SK-N-SH (cell line): ENCODE results near the gene TMEFF1. TPM values are rescaled to one million over a fixed set of nuclear protein-coding genes. Genes with fewer than 3 reads are reported as not detected.
A peak's percentile ranks its signal among the peaks of the same experiment; 100 is the strongest.

ENCODE experiments used
- CTCF ChIA-PET: fragments of 300-600, 350-600 bp; formaldehyde crosslinking; extraction: SDS; loops from one replicate; lab custom pipeline; 2021; lab: Yijun Ruan, JAX
- POLR2A ChIA-PET: fragments of 350-600 bp; sonication (Branson Sonifier 250); formaldehyde crosslinking; extraction: SDS; loops from one replicate; lab custom pipeline; 2020; ENCODE audit warnings: antibody characterized with exemption, inconsistent platforms; lab: Yijun Ruan, JAX
- DNase-seq: peaks from one replicate; pipeline ENCODE4 v3.0.0; 2012
- H2AFZ ChIP-seq: fragments of 200-600 bp; sonication (generic); 2 replicates; pipeline ENCODE4 v1.8.1; 2016; ENCODE audit warnings: antibody characterized with exemption, mild to moderate bottlenecking, low read depth
- H3F3A ChIP-seq: fragments of 200-600 bp; sonication (generic); replicated peaks from 2 replicates; pipeline ENCODE3; 2016; ENCODE audit warnings: antibody characterized with exemption, mild to moderate bottlenecking; ENCODE audit not compliant: insufficient read depth
- H3K27ac ChIP-seq, 2 experiments: fragments of 200-500 bp in 1 of 2; fragments of 200-600 bp in 1 of 2; sonication (Bioruptor generic) in 1 of 2; sonication (generic), shearing (Covaris generic) in 1 of 2; 2 replicates each; pipeline versions ENCODE4 v1.5.1 to v1.6.1; 2014 to 2016; ENCODE audit warnings: low read depth in 2 of 2, inconsistent platforms in 1 of 2, low read length in 1 of 2, mild to moderate bottlenecking in 1 of 2, mixed read lengths in 1 of 2
- H3K27me3 ChIP-seq: fragments of 200-600 bp; sonication (generic), shearing (Covaris generic); 2 replicates; pipeline ENCODE4 v1.6.1; 2016; ENCODE audit warnings: mixed run types; ENCODE audit not compliant: insufficient read depth
- H3K36me3 ChIP-seq, 2 experiments: fragments of 200-500 bp in 1 of 2; fragments of 200-600 bp in 1 of 2; sonication (Bioruptor generic) in 1 of 2; sonication (generic) in 1 of 2; replicated peaks in 1 of 2; 2 replicates each; pipeline versions ENCODE3 to v1.5.1; 2014 to 2016; ENCODE audit warnings: low read length in 1 of 2, mild to moderate bottlenecking in 1 of 2; ENCODE audit not compliant: insufficient read depth in 2 of 2, control insufficient read depth in 1 of 2
- H3K4me1 ChIP-seq, 2 experiments: fragments of 200-500 bp in 1 of 2; fragments of 200-600 bp in 1 of 2; sonication (Bioruptor generic) in 1 of 2; sonication (generic), shearing (Covaris generic) in 1 of 2; 2 replicates each; pipeline versions ENCODE4 v1.5.1 to v1.6.1; 2014 to 2016; ENCODE audit warnings: low read depth in 1 of 2, low read length in 1 of 2, mixed run types in 1 of 2; ENCODE audit not compliant: insufficient read depth in 2 of 2, control insufficient read depth in 1 of 2
- H3K4me2 ChIP-seq: fragments of 200-600 bp; sonication (generic), shearing (Covaris generic); 2 replicates; pipeline ENCODE4 v1.6.1; 2017; ENCODE audit warnings: mixed run types
- H3K4me3 ChIP-seq, 2 experiments: fragments of 200-500 bp in 1 of 2; fragments of 200-600 bp in 1 of 2; sonication (Bioruptor generic) in 1 of 2; sonication (generic), shearing (Covaris generic) in 1 of 2; 2 replicates each; pipeline versions ENCODE4 v1.5.1 to v1.8.1; 2014 to 2016; ENCODE audit warnings: low read depth in 2 of 2, inconsistent platforms in 1 of 2, low read length in 1 of 2, mild to moderate bottlenecking in 1 of 2, mixed read lengths in 1 of 2, moderate library complexity in 1 of 2
- H3K79me2 ChIP-seq: fragments of 200-600 bp; sonication (generic); 2 replicates; pipeline ENCODE4 v1.8.1; 2017; ENCODE audit warnings: mild to moderate bottlenecking; ENCODE audit not compliant: insufficient read depth
- H3K9ac ChIP-seq: fragments of 200-600 bp; sonication (generic); 2 replicates; pipeline ENCODE4 v1.6.1; 2017; ENCODE audit warnings: mixed run types
- H3K9me2 ChIP-seq: fragments of 200-600 bp; sonication (generic); 2 replicates; pipeline ENCODE4 v1.6.1; 2017; ENCODE audit warnings: mixed run types
- H3K9me3 ChIP-seq: fragments of 200-600 bp; sonication (generic); 2 replicates; pipeline ENCODE4 v1.6.1; 2017; ENCODE audit warnings: mixed run types, mild to moderate bottlenecking, moderate library complexity
- H4K20me1 ChIP-seq: fragments of 200-600 bp; sonication (generic); 2 replicates; pipeline ENCODE4 v1.6.1; 2017; ENCODE audit warnings: mild to moderate bottlenecking, mixed run types; ENCODE audit not compliant: insufficient read depth
- ELF1 ChIP-seq: IDR thresholded peaks from 2 replicates; pipeline ENCODE4 v1.4.0; 2012
- EP300 ChIP-seq, 2 experiments: IDR thresholded peaks; 2 replicates each; pipeline versions ENCODE4 v1.4.0 to v1.6.1; 2012; ENCODE audit warnings: borderline replicate concordance in 1 of 2, low read depth in 1 of 2, low read length in 1 of 2
- GABPA ChIP-seq: IDR thresholded peaks from 2 replicates; pipeline ENCODE4 v1.4.0; 2012; ENCODE audit warnings: low read depth, mild to moderate bottlenecking
- GATA2 ChIP-seq: sonication (generic); formaldehyde crosslinking; IDR thresholded peaks from 2 replicates; pipeline ENCODE4 v1.5.0; 2020; ENCODE audit warnings: mild to moderate bottlenecking, missing genetic modification reagents
- NRF1 ChIP-seq: IDR thresholded peaks from 2 replicates; pipeline ENCODE4 v1.6.1; 2012; ENCODE audit warnings: low read depth, mild to moderate bottlenecking, low read length
- RAD21 ChIP-seq: IDR thresholded peaks from 2 replicates; pipeline ENCODE4 v1.6.1; 2012; ENCODE audit warnings: mild to moderate bottlenecking, low read length
- RFX5 ChIP-seq: IDR thresholded peaks from 2 replicates; pipeline ENCODE4 v1.6.1; 2012; ENCODE audit warnings: mild to moderate bottlenecking, improper control_type of control experiment, low read length
- SIN3A ChIP-seq: IDR thresholded peaks from 2 replicates; pipeline ENCODE4 v1.6.1; 2012; ENCODE audit warnings: low read depth, mild to moderate bottlenecking, low read length, moderate library complexity, borderline replicate concordance
- SMC3 ChIP-seq: IDR thresholded peaks from 2 replicates; pipeline ENCODE4 v1.6.1; 2012; ENCODE audit warnings: low read depth, low read length, improper control_type of control experiment
- TAF1 ChIP-seq: IDR thresholded peaks from 2 replicates; pipeline ENCODE4 v1.6.1; 2012; ENCODE audit warnings: low read depth, mild to moderate bottlenecking, low read length, moderate library complexity, borderline replicate concordance
- TEAD4 ChIP-seq: IDR thresholded peaks from 2 replicates; pipeline ENCODE4 v1.4.0; 2012; ENCODE audit warnings: mild to moderate bottlenecking, borderline replicate concordance; ENCODE audit not compliant: insufficient read depth
- polyA plus RNA-seq, 3 experiments: library from polyadenylated mRNA; depleted of rRNA; stranded (reverse); fragments of >200 nt; gene quantifications; 2 replicates each; pipeline ENCODE4 v1.2.3, GENCODE V29; 2012
- TF ChIP-seq, protein P1 (sequence below): fragments of 150-350 bp; IDR thresholded peaks from 2 replicates; pipeline ENCODE4 v1.6.1; 2016; ENCODE audit warnings: mild to moderate bottlenecking, low read depth, low read length
- TF ChIP-seq, protein P2 (sequence below): IDR thresholded peaks from 2 replicates; pipeline ENCODE4 v1.4.0; 2012; ENCODE audit warnings: low read depth
- TF ChIP-seq, protein P3 (sequence below): IDR thresholded peaks from 2 replicates; pipeline ENCODE4 v1.4.0; 2012; ENCODE audit warnings: low read depth, borderline replicate concordance
- TF ChIP-seq, protein P4 (sequence below): fragments of 200-600 bp; sonication (generic); IDR thresholded peaks from 2 replicates; pipeline ENCODE4 v1.6.1; 2017; ENCODE audit warnings: antibody characterized with exemption, mild to moderate bottlenecking, moderate library complexity

TMEFF1 gene
- polyA plus RNA-seq, 1 of the 3 experiments (the other 2 are of a cell fraction), result 2.5 TPM

DNA sequence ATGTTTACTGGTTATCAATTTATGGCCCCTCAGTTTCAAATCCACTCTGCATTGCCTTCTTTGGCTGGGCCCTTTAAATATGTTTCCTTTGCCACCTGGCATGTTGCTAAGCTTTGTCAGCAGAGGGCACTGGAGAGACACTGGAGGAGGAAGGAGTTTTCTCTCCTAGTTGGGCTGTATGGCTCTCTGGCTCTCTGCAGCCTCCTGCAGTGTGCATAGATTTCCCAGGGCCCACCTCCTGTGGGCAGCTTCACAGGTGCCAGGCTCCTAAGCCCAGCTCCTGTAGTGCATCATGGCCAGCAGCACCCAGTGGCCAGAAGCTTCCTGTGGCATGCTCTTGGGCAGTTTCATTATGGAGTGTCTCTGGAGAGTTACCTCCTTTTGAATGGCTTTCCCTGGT is 128.3 kb downstream of the TMEFF1 start:
- Histone ChIP-seq H3K9me3 (no peaks in the 10 kb centered on the region), H3F3A (no peaks in the 10 kb centered on the region), H3K9ac (no peak overlapping the region), H3K27me3 (no peaks in the 10 kb centered on the region), H3K79me2 (no peaks in the 10 kb centered on the region), H2AFZ (no peak overlapping the region), H4K20me1 (no peaks in the 10 kb centered on the region), H3K27ac (no peak overlapping the region), H3K9me2 (no peaks in the 10 kb centered on the region), H3K4me3 (peak overlapping the region in 1 of 2 experiments; percentile 31; a peak in 1 of 4 replicates), H3K4me1 (peaks cover 0 to 9% of the 10 kb centered on the region in 2 experiments; a peak in 1 of 4 replicates), H3K36me3 (no peaks in the 10 kb centered on the region), H3K4me2 (no peak overlapping the region)
- DNase-seq, result peak; percentile 52
- CTCF ChIA-PET, result interaction anchor here (0.6 to 6.3 kb wide), 31 partner anchors 12 to 1417 kb away, joined by 3 to 80 read pairs (median 5); partner anchors contain the start of gene TEX10
- POLR2A ChIA-PET, result no interaction called here
- TF ChIP-seq SMC3 (peak; percentile 27; the same call in 1 of the 2 replicates), SIN3A (no peak), EP300 (IDR thresholded peaks at IDR 0.05; ENCODE audit: borderline replicate concordance in 1 of 2, low read depth in 1 of 2, low read length in 1 of 2) (no peak), TEAD4 (no peak), TAF1 (no peak), ELF1 (no peak), RFX5 (no peak), GABPA (no peak), RAD21 (peak; percentile 58), NRF1 (no peak), GATA2 (CRISPR knock-in tag) (no peak)
- TF ChIP-seq, protein P1, sequence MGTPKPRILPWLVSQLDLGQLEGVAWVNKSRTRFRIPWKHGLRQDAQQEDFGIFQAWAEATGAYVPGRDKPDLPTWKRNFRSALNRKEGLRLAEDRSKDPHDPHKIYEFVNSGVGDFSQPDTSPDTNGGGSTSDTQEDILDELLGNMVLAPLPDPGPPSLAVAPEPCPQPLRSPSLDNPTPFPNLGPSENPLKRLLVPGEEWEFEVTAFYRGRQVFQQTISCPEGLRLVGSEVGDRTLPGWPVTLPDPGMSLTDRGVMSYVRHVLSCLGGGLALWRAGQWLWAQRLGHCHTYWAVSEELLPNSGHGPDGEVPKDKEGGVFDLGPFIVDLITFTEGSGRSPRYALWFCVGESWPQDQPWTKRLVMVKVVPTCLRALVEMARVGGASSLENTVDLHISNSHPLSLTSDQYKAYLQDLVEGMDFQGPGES, result no peak
- TF ChIP-seq, protein P2, sequence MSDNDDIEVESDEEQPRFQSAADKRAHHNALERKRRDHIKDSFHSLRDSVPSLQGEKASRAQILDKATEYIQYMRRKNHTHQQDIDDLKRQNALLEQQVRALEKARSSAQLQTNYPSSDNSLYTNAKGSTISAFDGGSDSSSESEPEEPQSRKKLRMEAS, result no peak
- TF ChIP-seq, protein P3, sequence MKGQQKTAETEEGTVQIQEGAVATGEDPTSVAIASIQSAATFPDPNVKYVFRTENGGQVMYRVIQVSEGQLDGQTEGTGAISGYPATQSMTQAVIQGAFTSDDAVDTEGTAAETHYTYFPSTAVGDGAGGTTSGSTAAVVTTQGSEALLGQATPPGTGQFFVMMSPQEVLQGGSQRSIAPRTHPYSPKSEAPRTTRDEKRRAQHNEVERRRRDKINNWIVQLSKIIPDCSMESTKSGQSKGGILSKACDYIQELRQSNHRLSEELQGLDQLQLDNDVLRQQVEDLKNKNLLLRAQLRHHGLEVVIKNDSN, result no peak
- TF ChIP-seq, protein P4, sequence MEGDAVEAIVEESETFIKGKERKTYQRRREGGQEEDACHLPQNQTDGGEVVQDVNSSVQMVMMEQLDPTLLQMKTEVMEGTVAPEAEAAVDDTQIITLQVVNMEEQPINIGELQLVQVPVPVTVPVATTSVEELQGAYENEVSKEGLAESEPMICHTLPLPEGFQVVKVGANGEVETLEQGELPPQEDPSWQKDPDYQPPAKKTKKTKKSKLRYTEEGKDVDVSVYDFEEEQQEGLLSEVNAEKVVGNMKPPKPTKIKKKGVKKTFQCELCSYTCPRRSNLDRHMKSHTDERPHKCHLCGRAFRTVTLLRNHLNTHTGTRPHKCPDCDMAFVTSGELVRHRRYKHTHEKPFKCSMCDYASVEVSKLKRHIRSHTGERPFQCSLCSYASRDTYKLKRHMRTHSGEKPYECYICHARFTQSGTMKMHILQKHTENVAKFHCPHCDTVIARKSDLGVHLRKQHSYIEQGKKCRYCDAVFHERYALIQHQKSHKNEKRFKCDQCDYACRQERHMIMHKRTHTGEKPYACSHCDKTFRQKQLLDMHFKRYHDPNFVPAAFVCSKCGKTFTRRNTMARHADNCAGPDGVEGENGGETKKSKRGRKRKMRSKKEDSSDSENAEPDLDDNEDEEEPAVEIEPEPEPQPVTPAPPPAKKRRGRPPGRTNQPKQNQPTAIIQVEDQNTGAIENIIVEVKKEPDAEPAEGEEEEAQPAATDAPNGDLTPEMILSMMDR, result peak; percentile 62
- TF ChIP-seq, all 33 proteins: peak for 3
